Peyer's patch (tissue), 4 donors: ENCODE results near the gene TSPAN18.

Experiments
- POLR2A ChIP-seq, 2 donors: fragments of 450-650 bp; IDR thresholded peaks; one replicate each; pipeline ENCODE4 v1.5.1; 2017; ENCODE audit warnings: antibody characterized with exemption in 2 of 2, mild to moderate bottlenecking in 2 of 2, moderate library complexity in 2 of 2
- TF ChIP-seq, protein P1 (sequence below), 6 experiments: fragments of 450-650 bp in 4 of 6; fragments of 200-600 bp in 2 of 6; sonication (generic) in 1 of 6; IDR thresholded peaks; one replicate each; pipeline ENCODE4 v1.5.1; 2017 to 2019; ENCODE audit warnings: antibody characterized with exemption in 6 of 6, mild to moderate bottlenecking in 3 of 6, moderate library complexity in 1 of 6

DNA sequence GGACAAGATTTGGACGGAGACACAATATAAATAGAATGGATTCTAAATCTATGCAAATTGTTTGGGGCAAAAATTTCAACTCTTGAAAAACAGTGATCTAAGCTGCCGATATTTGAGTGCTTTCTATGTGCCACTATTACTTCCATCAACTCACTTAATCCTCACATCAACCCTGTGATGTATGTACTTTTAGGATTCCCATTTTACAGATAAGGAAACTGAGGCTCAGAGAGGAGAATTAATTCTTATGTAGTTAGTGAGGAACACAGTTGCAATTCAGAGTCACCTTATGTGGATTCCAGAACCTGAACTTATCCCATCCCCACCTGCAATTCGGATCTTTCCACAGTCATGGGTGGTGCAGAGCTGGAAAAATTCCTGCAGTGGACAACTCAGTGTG lies 60.3 kb downstream of the TSPAN18 start:
- TF ChIP-seq, protein P1, sequence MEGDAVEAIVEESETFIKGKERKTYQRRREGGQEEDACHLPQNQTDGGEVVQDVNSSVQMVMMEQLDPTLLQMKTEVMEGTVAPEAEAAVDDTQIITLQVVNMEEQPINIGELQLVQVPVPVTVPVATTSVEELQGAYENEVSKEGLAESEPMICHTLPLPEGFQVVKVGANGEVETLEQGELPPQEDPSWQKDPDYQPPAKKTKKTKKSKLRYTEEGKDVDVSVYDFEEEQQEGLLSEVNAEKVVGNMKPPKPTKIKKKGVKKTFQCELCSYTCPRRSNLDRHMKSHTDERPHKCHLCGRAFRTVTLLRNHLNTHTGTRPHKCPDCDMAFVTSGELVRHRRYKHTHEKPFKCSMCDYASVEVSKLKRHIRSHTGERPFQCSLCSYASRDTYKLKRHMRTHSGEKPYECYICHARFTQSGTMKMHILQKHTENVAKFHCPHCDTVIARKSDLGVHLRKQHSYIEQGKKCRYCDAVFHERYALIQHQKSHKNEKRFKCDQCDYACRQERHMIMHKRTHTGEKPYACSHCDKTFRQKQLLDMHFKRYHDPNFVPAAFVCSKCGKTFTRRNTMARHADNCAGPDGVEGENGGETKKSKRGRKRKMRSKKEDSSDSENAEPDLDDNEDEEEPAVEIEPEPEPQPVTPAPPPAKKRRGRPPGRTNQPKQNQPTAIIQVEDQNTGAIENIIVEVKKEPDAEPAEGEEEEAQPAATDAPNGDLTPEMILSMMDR (IDR thresholded peaks at IDR 0.05): no peak
- no peak for TF ChIP-seq POLR2A (IDR thresholded peaks at IDR 0.05)
